CD1c-positive myeloid dendritic cell (primary cell): Measurements from ENCODE around the gene OTOL1.
A peak's percentile ranks its signal among the peaks of the same experiment; 100 is the strongest.
"Not testable (repeated sequence)": the region's sequence is repeated elsewhere in the genome, so short reads cannot be mapped to it uniquely, and the experiment has no call there.

ENCODE experiments used
- DNase-seq: peaks from one replicate; pipeline ENCODE4 v3.0.0-alpha.2; 2016; ENCODE audit errors: extremely low spot score

Gene OTOL1

DNA sequence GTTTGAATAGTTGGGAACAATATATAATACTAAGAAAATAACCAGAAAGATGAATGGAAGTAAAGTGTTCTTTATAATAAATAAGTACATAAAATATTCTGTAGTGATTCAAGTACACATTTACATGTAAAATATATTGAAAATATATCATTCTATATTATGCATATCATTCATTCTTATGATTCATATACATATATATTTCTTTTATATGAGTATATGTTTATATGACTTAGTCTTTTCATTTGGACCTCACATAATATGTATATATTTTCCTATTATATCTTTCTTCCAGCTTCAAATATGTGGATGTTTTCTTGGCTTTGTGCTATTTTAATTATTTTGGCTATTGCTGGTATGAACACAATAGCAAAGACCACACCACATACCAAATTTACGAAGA is at the start of gene OTOL1:
TSS of gene OTOL1 (plus strand) at position 301 of the 400 bp plus-strand sequence. CDS start at position 301, 0 bp downstream.
- no peak for DNase-seq

DNA sequence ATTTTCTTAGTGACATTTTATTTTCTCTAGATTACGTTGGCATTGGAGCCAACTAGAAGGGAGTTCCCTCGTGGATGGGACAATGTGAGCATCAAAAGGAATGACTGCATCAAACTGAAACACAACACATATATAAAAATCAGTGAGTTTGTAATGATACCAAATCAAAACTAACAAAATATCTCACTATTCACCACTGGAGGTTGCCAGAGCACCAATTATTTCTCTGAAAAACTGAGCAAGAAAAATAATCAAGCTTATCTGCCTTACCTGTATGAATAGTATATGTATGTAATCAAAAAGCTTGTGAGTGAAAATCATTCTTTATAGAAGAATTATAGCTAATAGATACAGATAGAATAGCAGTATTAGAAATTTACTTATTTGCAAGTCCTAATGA is 46.8 kb upstream of the OTOL1 start:
- no peak for DNase-seq

DNA sequence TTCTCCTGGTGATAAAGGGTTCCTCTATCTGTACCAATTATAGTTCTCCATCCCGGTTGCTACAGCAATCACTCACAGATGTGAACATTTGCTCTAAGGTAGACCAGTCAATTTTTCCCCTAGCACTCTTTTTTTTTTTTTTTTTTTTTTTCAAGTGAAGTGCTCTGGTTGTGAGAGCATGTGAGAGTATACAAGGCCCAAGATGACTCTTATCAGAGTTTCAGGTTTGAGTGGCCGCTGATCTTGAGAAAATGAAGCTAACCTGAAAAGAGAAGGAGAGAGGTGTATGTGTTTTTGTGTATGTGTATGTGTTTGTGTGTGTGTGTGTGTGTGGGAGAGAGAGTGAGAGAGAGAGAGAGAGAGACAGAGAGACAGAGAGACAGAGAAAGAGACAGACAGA is 44.4 kb upstream of the OTOL1 start:
- DNase-seq, result no peak

DNA sequence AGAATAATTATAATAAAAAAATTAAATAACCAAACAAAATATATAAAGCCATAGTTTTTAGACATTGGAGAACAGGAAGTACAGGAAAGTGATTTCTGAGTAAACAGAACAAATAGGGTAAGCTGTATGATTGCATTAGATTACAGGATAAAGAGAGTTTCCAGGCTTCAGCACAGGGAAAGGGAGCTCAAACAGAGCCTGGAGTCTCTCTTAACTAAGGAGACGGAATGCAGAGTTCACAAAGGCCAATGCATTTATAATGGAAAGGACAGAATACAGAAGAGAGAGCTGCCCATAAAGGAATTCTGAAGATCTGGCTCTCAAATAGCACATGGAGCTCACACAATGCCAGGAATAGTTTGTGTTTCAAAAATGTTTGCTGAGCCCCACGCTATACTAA is 42.0 kb upstream of the OTOL1 start:
- DNase-seq, result no peak

DNA sequence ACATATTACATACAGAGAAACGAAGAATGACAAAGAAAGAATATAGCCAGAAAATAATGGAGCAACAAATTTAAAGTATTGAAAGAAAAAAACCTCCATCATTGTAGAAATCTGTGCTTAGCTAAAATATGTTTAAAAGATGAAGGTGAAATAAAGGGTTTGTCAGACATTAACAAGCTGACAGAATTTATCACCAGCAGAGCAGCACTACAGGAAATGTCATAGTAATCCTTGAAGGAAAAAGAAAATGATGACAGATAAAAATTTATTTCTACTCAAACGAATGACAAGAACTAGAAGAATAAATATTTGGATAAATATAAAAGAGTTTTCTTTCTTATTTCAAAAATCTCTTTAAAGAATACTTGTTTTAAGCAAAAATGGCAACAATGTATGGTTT is 40.6 kb upstream of the OTOL1 start:
- no peak for DNase-seq

DNA sequence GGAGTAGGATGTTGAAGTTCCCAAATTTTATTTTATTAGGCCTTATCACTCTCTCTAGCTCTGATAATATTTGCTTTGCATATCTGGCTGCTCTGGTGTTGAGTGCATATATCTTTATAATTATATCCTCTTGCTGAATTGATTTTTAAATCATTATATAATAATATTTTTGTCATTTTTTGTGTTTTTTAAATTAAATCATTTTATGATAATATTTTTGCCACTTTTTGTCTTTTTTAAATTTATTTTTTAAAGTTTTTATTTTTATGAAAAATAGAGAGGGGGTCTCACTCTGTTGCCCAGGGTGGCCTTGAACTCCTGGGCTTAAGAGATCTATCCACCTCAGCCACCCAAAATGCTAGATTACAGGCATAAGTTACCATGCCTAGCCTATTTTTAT is 34.5 kb upstream of the OTOL1 start:
- DNase-seq, result no peak

DNA sequence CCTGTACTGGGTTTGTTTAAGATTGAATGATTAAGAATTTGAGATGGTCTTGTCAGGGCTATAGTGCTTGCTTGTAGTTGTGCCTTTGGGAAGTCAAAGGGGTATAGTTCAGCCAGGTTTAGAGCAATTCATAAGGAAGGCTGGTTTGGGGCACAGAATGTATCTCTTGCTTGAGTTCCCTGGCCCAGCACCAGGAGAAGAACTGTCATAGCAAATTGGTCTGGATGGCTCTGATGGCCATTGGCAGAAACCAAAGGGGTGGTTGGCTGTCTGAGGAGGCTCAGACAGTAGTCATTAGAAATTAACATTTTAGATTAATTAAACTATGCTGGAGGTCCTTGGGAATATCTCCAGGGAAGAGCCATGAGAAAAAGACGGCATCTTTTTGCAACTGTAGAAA is 25.4 kb upstream of the OTOL1 start:
- no peak for DNase-seq

DNA sequence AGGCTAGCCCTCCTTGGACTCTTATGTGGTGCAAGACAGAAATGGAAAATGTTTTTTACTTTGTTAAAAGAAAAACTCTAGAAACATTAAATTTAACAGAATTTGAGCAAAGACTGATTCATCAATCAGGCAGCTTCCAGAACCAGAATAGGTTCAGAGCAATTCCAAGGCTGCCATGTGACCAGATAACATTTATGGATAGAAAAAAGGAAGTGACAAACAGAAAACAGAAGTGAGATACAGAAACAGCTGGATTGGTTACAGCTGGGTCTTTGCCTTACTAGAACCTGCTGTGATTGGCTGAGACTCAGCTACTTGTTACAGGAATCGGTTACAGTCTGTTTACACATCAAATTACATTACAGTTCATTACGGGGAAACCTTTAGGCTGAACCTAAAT is 22.5 kb upstream of the OTOL1 start:
- peak; percentile 24 for DNase-seq

DNA sequence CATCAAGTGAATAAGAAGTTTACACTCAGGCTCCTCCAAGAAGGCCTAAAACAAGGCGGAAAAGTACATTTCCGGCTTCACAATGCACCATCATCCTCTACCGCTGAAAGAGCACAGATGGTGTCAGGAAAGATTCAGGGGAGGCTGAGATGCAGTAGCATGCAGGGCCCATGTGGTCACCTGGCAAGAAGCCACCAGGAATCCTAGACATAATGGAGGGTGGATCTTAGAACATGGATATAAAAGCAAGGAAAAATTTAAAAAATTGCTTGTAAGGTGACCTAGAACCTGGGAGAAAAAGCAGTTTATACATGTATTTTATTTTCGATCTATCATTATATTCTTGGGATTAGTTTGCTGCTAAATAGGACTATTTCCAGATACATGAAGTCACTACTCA is 21.9 kb upstream of the OTOL1 start:
- no peak for DNase-seq

DNA sequence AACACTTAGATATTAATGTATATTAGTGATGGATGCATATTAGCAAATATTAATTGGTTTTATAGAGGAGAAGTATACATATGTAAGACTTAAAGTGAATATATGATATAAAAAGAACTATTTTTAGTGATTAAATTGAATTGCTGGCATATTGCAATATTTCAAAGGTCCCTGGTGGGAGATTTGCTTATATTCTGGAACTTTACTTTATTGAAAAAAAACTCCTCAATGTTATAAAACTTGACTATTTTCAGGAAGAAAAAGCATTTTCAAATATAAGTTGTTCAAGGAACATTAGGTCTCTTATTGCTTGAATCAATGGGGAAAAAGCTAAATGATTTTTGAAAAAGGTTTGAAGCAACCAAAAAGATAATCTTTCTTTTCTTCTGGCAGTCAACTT is 21.4 kb upstream of the OTOL1 start:
- no peak for DNase-seq

DNA sequence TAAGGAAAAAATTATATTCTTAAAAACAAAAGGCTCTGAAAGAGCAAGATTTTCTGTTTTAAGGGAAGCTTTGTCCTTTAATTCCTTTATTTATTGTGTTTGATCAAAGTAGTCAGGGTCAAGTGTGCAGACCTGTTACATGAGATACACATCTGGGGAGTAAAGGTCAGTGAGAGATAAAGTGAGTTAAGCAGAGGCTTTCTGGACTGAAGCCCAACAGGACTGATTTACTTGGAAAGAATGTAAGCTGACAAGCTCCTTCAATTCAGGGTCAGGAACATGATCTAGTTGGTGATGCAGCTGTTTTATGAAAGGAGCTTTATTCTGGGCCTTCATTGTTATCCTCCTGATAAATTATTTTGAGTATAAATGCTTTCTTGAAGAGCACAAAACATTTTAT is 20.7 kb upstream of the OTOL1 start:
- no peak for DNase-seq

DNA sequence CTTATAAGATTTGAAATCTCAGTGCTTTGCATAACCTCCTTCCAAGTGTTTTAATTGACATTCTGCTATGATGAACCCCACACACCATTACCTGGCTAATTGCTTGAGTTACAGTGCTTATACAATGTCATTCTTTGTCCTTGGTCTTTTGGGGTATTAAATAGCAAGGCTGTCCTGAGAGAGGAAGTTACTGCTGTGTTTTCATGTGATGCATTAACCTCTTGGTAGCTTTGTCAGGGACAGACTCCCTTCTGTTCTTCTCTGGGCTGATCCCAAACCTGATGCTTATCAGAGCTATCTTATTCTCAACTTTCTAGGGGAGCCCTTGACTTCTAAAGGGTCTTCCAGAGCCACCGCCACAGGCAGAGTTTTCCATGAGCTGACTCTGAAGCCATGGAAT is 12.4 kb upstream of the OTOL1 start:
- DNase-seq, result no peak

DNA sequence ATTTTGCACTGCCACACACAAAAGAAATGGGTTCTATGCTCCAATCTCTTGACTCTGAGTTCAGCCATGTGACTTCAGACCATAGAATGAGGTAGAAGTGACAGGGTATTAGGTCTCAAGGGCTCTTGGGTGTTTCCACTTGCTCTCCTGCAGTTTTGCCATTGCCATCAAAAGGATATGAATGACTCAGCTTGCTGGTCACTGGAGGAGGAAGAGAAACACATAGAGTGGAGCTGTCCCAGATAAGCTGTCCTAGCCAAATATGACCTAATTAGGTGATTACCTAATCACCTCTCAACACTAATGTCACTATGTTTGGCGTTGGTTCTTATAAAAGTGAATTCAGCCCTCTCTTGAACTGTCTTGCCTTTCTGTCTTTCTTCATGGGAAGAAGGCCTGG is 8.3 kb upstream of the OTOL1 start:
- peak; percentile 75 for DNase-seq

DNA sequence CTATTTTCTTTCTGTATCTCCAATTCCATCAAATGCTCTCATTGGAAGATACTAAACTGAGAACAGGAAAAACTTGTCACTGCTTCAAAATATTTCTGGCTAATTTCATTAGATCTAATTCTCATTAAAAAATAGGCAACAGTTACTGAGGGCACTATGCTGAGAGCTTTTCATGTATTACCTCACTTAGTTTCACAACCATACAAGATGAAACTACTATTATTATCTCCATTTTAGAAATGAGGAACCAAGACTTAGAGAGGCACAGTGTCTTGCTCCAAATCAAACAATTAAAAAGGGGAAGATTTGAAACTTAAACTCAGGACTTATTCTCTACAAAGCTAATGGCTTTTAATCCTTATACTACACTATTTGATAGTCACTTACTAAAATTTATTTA is 7.2 kb upstream of the OTOL1 start:
- DNase-seq, result peak; percentile 81

DNA sequence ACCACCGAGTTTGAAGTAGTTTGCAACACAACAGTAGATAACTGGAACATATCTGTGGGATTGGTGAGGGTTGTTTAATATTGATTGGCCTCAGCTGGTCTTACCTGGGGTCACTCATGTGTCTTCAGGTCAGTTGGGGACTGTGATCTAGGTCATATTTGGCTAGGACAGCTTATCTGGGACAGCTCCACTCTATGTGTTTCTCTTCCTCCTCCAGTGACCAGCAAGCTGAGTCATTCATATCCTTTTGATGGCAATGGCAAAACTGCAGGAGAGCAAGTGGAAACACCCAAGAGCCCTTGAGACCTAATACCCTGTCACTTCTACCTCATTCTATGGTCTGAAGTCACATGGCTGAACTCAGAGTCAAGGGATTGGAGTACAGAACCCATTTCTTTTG is 5.8 kb upstream of the OTOL1 start:
- not testable (repeated sequence) for DNase-seq

DNA sequence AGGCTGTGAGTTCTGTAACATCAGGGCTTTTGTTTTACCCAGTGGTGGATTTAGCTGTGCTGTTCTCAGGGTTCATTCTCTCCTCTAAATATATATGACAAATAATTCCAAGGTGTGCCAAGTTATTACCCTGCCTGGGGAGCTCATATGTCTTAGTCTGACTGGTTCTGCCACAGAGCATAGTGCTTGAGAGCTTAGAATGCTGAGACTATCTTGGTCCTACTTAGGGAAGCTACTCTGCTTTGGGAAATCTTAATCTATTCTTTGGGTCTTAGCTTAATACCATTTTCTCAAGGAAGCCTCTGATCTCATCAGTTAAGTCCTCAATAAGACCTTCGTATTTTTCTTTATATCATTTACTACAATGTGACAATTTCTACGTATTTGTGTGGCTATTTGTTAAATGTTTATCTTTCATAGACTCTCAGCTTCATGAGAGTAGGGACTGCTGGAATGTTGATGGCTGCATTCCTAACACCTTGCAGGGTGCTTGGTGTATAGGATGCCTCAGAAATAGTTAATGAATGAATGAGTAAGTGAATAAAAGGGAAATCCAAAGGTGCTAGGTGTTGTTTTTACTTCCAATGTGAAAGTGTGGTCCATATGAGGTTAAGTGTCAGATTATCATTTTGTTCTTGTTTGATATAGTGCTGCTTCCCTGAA is 1.8 kb downstream of the OTOL1 start:
- DNase-seq, result no peak

DNA sequence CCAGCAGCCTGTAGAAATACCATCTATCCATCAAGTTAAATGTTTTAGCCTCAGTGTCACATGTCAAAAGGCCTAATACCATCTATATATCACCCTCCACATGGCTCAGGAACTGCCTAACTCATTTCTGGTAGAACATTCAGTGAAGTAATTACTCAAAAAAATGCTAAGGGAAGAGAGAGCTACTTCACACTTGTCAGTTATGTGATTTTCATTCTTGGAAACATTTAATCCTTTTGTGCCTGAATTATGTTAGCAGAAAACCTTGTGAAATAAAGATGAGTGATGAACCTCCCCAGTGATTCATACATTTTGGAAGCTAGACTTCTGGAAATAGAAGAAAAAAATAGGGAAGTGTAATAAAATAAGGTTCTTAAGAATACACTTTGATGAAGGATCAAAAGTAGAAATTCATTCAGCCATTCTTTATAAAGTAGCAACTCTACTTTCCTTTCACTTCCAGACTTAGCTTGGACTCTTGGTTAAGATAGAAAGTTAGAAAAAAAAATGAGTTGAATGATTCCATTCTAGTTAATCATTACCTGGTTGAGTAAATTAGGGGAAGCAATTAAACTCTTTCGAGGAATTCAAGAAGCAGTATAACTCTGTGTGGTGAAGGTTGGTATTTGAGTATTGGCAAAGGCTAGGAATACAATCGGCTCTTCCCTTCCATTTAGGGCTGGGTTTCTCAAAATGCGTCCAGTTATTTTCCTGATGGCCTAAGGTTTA is 3.6 kb downstream of the OTOL1 start:
- no peak for DNase-seq

DNA sequence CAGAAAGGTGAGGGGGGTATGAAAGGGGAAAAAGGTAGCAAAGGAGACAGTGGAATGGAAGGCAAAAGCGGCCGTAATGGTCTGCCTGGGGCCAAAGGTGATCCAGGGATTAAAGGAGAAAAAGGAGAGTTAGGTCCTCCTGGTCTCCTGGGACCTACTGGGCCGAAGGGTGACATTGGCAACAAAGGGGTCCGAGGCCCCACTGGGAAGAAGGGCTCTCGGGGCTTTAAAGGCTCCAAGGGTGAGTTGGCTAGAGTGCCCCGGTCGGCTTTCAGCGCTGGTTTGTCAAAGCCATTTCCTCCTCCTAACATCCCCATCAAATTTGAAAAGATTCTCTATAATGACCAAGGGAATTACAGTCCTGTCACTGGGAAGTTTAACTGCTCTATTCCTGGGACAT is 6.7 kb downstream of the OTOL1 start:
- no peak for DNase-seq

DNA sequence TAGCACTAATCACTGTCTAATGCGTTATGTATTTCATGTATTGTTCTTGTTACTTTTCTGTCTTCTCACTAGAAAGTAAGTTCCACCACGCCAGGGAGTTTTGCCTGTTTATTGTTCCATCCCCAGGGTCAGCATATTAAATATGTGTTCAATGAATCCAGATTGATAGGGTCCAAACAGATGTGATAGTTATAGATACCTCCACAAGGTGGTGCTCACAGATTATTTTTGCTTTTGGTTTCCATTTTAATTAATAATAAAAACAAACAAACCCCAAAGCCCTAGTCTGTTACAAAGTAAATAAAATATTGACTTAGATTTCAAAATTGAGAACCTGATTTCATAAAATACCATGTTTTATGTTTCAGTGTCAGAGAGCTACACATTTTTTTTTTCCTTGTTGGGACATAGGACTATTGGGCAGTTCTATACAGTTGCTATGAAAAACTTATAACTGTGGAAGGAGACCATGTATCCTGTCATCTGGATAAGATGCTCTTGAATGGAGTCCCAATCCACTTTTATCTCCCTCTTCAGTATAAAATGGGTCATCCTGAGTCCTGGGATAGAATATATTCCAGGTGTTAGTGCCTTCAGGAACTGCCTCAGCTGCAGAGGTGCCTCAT is 12.4 kb downstream of the OTOL1 start:
- no peak for DNase-seq

DNA sequence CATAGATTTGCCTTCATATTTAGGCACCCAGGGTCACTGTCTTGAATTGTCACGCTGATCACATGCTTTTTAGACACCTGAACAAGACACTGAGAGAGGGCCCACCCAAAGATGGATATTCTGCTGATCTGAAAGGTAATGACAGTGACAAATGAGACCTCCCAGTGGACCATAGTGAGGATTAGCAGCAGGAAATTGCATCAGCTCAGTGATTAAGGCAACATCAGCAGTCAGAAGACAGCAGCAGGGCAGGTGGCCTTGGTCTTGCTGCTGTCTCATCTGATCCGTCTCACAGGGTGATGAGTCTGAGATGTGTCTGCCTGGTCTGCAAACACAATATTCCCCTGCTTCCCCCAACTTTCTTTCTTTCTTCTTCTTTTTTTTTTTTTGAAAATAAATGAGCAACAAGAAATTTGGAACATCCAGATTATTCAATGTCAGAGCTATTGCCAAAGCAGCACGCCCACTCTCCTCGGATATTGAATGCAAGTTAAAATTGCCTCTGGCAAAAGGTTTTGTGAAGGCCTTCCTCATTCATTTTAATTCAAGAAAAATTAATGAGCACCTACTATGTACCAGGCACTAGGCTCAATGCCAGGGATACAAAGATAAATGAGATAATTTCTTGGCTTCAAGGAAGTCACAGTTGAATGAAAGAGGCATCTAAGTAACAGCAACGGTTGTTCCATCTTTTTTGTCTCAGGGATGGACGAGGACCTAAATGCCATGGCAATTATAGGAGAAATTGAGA is 14.1 kb downstream of the OTOL1 start:
- DNase-seq, result no peak

DNA sequence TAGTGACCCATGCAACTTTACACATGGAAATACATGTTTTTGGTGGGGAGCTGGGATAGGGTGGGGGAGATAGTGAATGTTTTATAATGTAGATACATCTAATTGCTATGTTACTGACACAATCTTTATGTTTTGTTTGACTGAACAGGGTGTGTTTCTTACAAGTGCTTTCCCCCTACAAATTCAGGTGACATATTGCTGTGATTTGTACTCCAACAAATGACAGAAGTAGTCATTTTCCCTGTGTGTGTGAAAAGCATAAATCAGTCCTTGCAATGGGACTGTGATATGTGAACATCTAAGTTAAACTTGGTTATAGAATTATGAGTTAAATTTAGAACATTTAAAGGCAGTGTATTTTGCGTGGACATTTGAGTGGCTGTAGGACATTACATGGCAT is 27.3 kb downstream of the OTOL1 start:
- DNase-seq, result no peak

DNA sequence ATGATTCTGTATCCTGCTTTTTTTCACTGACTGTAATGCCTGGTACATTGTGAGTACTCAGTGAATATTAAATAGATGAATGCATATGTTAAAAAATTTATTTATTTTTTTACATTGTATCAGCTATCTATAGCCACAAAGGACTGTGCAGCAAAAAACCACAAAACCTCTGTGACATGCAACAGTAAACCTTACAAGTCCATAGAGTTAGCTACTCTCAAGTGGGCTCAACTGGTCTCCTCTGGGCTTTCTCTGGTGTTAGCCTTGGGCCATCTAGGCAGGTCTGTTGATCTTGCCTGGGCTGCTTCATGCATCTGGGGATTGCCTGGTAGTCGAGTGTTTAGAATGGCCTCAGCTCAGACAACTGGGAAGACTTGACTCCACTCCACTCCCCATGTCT is 35.3 kb downstream of the OTOL1 start:
- no peak for DNase-seq

DNA sequence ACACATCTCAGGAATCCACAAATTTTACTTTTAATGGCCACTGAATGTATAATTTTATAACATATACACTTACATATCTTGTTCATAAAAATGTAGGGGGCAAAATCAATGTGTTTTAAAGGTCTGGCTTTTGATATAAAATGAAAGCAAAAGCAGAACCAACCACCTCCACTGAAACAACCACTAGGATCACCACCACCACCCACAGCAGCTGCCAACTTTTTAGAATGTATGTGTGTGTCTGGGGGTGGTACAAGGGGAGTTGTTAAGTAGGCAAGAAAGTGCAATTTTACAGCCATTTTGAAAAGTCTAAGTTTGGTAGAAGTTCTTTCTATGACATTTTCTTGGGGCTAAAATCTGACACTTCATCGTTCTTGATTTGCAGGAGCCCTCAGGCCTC is 44.0 kb downstream of the OTOL1 start:
- no peak for DNase-seq
